HepG2 (cell line): ENCODE results near the gene DNPEP. TPM values are rescaled to one million over a fixed set of nuclear protein-coding genes. Genes with fewer than 3 reads are reported as not detected.

Experiments
- ATF7-NPFF ChIP-seq: sonication (generic); formaldehyde crosslinking; IDR thresholded peaks from 2 replicates; pipeline ENCODE4 v1.8.1; 2023; ENCODE audit warnings: mild to moderate bottlenecking, low read depth, missing genetic modification reagents, moderate library complexity
- HOXA9 ChIP-seq: sonication (generic); formaldehyde crosslinking; IDR thresholded peaks from 2 replicates; pipeline ENCODE4 v1.8.1; 2022; ENCODE audit warnings: missing genetic modification reagents, mild to moderate bottlenecking, moderate library complexity, borderline replicate concordance
- MIER3 ChIP-seq: IDR thresholded peaks from 2 replicates; pipeline ENCODE4 v1.6.1; 2016; ENCODE audit warnings: missing compliant biosample characterization, borderline replicate concordance
- NFE2L2 ChIP-seq: fragments of 150-350 bp; IDR thresholded peaks from 2 replicates; pipeline ENCODE4 v1.6.1; 2014; ENCODE audit warnings: low read length
- TAF15 ChIP-seq: fragments of 200-400 bp; formaldehyde crosslinking; IDR thresholded peaks from one replicate; pipeline ENCODE4 v1.6.1; 2018; ENCODE audit warnings: mild to moderate bottlenecking, low read depth, low read length; ENCODE audit not compliant: poor library complexity, severe bottlenecking
- TBX3 ChIP-seq: fragments of 450-650 bp; IDR thresholded peaks from 2 replicates; pipeline ENCODE4 v1.6.1; 2017; ENCODE audit warnings: antibody characterized with exemption, mild to moderate bottlenecking, inconsistent platforms, borderline replicate concordance
- THAP11 ChIP-seq: IDR thresholded peaks from 2 replicates; pipeline ENCODE4 v1.6.1; 2016; ENCODE audit warnings: missing biosample characterization, missing genetic modification reagents
- TOE1 ChIP-seq: sonication (generic); formaldehyde crosslinking; IDR thresholded peaks from 2 replicates; pipeline ENCODE4 v1.4.0; 2020; ENCODE audit warnings: mild to moderate bottlenecking, missing genetic modification reagents
- TOPORS ChIP-seq: sonication (generic); formaldehyde crosslinking; IDR thresholded peaks from 2 replicates; pipeline ENCODE4 v1.8.0; 2023; ENCODE audit warnings: mild to moderate bottlenecking, missing genetic modification reagents
- ZNF335 ChIP-seq: sonication (generic); formaldehyde crosslinking; IDR thresholded peaks from 2 replicates; pipeline ENCODE4 v1.4.0; 2020; ENCODE audit warnings: missing genetic modification reagents
- ZNF337 ChIP-seq: sonication (generic); formaldehyde crosslinking; IDR thresholded peaks from 2 replicates; pipeline ENCODE4 v1.5.1; 2020; ENCODE audit warnings: missing genetic modification reagents, low read depth, mild to moderate bottlenecking, borderline replicate concordance
- ZNF563 ChIP-seq: sonication (generic); formaldehyde crosslinking; IDR thresholded peaks from 2 replicates; pipeline ENCODE4 v1.8.0; 2022; ENCODE audit warnings: mild to moderate bottlenecking, moderate library complexity, missing genetic modification reagents
- ZNF652 ChIP-seq: IDR thresholded peaks from 2 replicates; pipeline ENCODE4 v1.6.1; 2016; ENCODE audit warnings: low read depth, borderline replicate concordance
- ZNF703 ChIP-seq: sonication (generic); formaldehyde crosslinking; IDR thresholded peaks from 2 replicates; pipeline ENCODE4 v1.5.1; 2020; ENCODE audit warnings: missing genetic modification reagents, mild to moderate bottlenecking, moderate library complexity, borderline replicate concordance
- polyA plus RNA-seq, 8 experiments: library from polyadenylated mRNA; depleted of rRNA in 3 of 8; stranded (reverse) in 7 of 8; unstranded in 1 of 8; fragments of >200 nt; fragmentation: Illumina TruSeq in 4 of 8; extraction: Trizol in 4 of 8; gene quantifications; 2 replicates each; pipeline versions ENCODE4 v1.2.1 to v1.2.3, GENCODE V29; 2011 to 2016; ENCODE audit warnings: low read depth in 4 of 8, missing spikeins in 1 of 8, mixed read lengths in 1 of 8; ENCODE audit not compliant: insufficient read depth in 1 of 8
- total RNA-seq, 5 experiments: library from RNA; depleted of rRNA; stranded (reverse); fragments of >200 nt; fragmentation: Illumina TruSeq; extraction: Trizol; gene quantifications; 2 replicates each; pipeline ENCODE4 v1.2.3, GENCODE V29; 2016; ENCODE audit warnings: low read depth in 1 of 5
- TF ChIP-seq, protein P1 (sequence below): sonication (generic); formaldehyde crosslinking; conservative IDR thresholded peaks from 2 replicates; pipeline ENCODE4 v1.4.0; 2020; ENCODE audit warnings: missing genetic modification reagents
- TF ChIP-seq, protein P2 (sequence below): sonication (generic); formaldehyde crosslinking; IDR thresholded peaks from 2 replicates; pipeline ENCODE4 v1.4.0; 2020; ENCODE audit warnings: missing genetic modification reagents
- TF ChIP-seq, protein P3 (sequence below): sonication (generic); formaldehyde crosslinking; IDR thresholded peaks from 2 replicates; pipeline ENCODE4 v1.4.0; 2020; ENCODE audit warnings: missing genetic modification reagents
- TF ChIP-seq, protein P4 (sequence below): sonication (generic); formaldehyde crosslinking; IDR thresholded peaks from 2 replicates; pipeline ENCODE4 v1.8.1; 2023; ENCODE audit warnings: mild to moderate bottlenecking, missing genetic modification reagents
- TF ChIP-seq, protein P5 (sequence below): sonication (generic); formaldehyde crosslinking; IDR thresholded peaks from 2 replicates; pipeline ENCODE4 v1.5.0; 2020; ENCODE audit warnings: mild to moderate bottlenecking, missing genetic modification reagents, moderate library complexity
- TF ChIP-seq, protein P6 (sequence below): sonication (generic); formaldehyde crosslinking; IDR thresholded peaks from 2 replicates; pipeline ENCODE4 v1.8.0; 2022; ENCODE audit warnings: missing genetic modification reagents, low read depth, mild to moderate bottlenecking, borderline replicate concordance

The DNPEP gene
- total and polyA plus RNA-seq, 2 of the 13 experiments (the other 11 are each of a cell fraction or from before 2014, with no cell fraction given): 104 to 109 TPM

DNA sequence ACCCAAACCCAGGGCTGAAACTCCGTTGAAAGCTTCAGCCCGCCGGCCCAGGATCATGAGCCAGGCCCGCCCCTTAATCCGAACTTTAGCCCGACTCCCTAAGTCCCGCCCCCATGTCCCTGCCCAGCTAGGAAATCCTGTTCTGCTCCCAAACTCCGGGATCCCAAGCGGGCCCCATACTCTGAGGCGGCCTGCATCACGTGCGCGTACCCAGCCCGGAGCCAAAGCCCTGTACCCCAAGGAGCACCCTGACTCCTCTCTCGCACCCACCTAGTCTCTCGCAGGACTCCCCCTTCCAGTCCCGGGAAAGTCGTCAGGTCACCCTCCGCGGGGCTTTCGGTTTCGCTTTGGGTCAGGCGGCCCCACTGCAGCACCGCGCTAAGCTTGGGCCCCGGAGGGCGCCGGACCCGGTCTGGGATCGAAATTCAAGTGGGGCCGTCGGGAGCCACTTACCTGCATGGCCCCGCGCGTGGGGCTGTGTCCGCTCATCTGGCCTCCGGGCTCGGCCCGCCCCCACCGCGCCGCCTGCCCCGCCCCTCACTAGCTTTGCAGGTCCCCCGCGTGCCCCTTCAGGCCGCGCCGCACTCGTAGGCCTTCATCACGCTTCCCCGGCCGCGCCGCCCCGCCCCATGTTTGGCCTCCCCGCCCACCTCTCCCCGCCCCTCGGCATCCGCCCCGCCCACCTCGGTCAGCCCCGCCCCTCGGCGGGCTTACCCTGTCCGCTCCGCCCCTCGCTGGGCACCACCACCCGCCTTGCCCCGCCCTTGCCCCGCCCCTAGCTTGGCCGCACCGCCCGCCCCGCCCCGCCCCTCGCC is at the start of gene DNPEP (continued):
- TF ChIP-seq, protein P1, sequence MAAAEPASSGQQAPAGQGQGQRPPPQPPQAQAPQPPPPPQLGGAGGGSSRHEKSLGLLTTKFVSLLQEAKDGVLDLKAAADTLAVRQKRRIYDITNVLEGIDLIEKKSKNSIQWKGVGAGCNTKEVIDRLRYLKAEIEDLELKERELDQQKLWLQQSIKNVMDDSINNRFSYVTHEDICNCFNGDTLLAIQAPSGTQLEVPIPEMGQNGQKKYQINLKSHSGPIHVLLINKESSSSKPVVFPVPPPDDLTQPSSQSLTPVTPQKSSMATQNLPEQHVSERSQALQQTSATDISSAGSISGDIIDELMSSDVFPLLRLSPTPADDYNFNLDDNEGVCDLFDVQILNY (CRISPR knock-in tag): peak; percentile 54; the same call in 1 of the 2 replicates
- TF ChIP-seq TAF15: peak; percentile 45
- TF ChIP-seq ZNF652: no peak
- 0 out of 2 replicates have a peak, but pooled peaks have one; percentile 52 for TF ChIP-seq ZNF703
- TF ChIP-seq TOE1 (CRISPR knock-in tag): no peak
- TF ChIP-seq MIER3 (CRISPR knock-in tag): no peak; the same call in 1 of the 2 replicates
- TF ChIP-seq, protein P2, sequence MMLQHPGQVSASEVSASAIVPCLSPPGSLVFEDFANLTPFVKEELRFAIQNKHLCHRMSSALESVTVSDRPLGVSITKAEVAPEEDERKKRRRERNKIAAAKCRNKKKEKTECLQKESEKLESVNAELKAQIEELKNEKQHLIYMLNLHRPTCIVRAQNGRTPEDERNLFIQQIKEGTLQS (CRISPR knock-in tag): no peak
- TF ChIP-seq, protein P3, sequence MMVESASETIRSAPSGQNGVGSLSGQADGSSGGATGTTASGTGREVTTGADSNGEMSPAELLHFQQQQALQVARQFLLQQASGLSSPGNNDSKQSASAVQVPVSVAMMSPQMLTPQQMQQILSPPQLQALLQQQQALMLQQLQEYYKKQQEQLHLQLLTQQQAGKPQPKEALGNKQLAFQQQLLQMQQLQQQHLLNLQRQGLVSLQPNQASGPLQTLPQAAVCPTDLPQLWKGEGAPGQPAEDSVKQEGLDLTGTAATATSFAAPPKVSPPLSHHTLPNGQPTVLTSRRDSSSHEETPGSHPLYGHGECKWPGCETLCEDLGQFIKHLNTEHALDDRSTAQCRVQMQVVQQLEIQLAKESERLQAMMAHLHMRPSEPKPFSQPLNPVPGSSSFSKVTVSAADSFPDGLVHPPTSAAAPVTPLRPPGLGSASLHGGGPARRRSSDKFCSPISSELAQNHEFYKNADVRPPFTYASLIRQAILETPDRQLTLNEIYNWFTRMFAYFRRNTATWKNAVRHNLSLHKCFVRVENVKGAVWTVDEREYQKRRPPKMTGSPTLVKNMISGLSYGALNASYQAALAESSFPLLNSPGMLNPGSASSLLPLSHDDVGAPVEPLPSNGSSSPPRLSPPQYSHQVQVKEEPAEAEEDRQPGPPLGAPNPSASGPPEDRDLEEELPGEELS (CRISPR knock-in tag): peak; percentile 44; the same call in 1 of the 2 replicates
- no peak for TF ChIP-seq ATF7-NPFF (CRISPR knock-in tag)
- no peak for TF ChIP-seq TBX3
- peak; percentile 54; the same call in 1 of the 2 replicates for TF ChIP-seq THAP11 (CRISPR knock-in tag)
- TF ChIP-seq, protein P4, sequence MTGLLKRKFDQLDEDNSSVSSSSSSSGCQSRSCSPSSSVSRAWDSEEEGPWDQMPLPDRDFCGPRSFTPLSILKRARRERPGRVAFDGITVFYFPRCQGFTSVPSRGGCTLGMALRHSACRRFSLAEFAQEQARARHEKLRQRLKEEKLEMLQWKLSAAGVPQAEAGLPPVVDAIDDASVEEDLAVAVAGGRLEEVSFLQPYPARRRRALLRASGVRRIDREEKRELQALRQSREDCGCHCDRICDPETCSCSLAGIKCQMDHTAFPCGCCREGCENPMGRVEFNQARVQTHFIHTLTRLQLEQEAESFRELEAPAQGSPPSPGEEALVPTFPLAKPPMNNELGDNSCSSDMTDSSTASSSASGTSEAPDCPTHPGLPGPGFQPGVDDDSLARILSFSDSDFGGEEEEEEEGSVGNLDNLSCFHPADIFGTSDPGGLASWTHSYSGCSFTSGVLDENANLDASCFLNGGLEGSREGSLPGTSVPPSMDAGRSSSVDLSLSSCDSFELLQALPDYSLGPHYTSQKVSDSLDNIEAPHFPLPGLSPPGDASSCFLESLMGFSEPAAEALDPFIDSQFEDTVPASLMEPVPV: no peak; the same call in 1 of the 2 replicates
- TF ChIP-seq ZNF563 (CRISPR knock-in tag): peak; percentile 93
- TF ChIP-seq ZNF337 (CRISPR knock-in tag): peak; percentile 97; the same call in 1 of the 2 replicates
- peak; percentile 62; the same call in 1 of the 2 replicates for TF ChIP-seq TOPORS (CRISPR knock-in tag)
- TF ChIP-seq NFE2L2: no peak
- TF ChIP-seq, protein P5, sequence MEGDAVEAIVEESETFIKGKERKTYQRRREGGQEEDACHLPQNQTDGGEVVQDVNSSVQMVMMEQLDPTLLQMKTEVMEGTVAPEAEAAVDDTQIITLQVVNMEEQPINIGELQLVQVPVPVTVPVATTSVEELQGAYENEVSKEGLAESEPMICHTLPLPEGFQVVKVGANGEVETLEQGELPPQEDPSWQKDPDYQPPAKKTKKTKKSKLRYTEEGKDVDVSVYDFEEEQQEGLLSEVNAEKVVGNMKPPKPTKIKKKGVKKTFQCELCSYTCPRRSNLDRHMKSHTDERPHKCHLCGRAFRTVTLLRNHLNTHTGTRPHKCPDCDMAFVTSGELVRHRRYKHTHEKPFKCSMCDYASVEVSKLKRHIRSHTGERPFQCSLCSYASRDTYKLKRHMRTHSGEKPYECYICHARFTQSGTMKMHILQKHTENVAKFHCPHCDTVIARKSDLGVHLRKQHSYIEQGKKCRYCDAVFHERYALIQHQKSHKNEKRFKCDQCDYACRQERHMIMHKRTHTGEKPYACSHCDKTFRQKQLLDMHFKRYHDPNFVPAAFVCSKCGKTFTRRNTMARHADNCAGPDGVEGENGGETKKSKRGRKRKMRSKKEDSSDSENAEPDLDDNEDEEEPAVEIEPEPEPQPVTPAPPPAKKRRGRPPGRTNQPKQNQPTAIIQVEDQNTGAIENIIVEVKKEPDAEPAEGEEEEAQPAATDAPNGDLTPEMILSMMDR (CRISPR knock-in tag): peak; percentile 7; the same call in 1 of the 2 replicates
- TF ChIP-seq HOXA9 (CRISPR knock-in tag): no peak
- no peak; the same call in 1 of the 2 replicates for TF ChIP-seq ZNF335
- TF ChIP-seq, protein P6, sequence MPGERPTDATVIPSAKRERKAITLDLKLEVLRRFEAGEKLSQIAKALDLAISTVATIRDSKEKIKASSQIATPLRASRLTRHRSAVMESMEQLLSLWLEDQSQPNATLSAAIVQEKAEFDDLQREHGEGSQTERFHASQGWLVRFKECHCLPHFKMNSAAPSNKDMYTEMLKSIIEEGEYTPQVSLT: no peak
